ENCODE results near the gene MMP24. TPM values are rescaled to one million over a fixed set of nuclear protein-coding genes. Genes with fewer than 3 reads are reported as not detected.

Gene MMP24
- total RNA-seq, 2 experiments from 2014 or later: not detected

GRCh38 chr20:35275741-35276251 lies 49.3 kb downstream of the MMP24 start:
- POLR2A ChIA-PET: no interaction called here
- Histone ChIP-seq H3K9me3 (ENCODE audit: low read length) (no peaks in the 10 kb centered on the region), H3K27ac (ENCODE audit: low read depth, low read length, poor library complexity, severe bottlenecking) (no peak overlapping the region)

GRCh38 chr20:35276408-35276807 lies 49.9 kb downstream of the MMP24 start:
- H3K9me3 ChIP-seq (ENCODE audit: low read length): no peaks in the 10 kb centered on the region
- ChIA-PET CTCF (ENCODE audit: unreplicated experiment) (no interaction called here), POLR2A (interaction anchor here (0.5 to 0.7 kb wide), 2 partner anchors 336 to 761 kb away, joined by 3 to 4 read pairs; partner anchors contain the start of gene DYNLRB1)
- H3K36me3 ChIP-seq (ENCODE audit: insufficient read depth, low read length): peaks cover 45% of the 10 kb centered on the region
- peak overlapping the region; percentile 77 for H3K4me3 ChIP-seq (ENCODE audit: low read depth, low read length, poor library complexity, severe bottlenecking)
- H4K20me1 ChIP-seq (ENCODE audit: insufficient read depth, low read length): no peaks in the 10 kb centered on the region
- peak overlapping the region; percentile 99 for H3K4me2 ChIP-seq (ENCODE audit: low read length)
- H3K79me2 ChIP-seq (ENCODE audit: insufficient read depth, low read depth, low read length): peaks cover 9% of the 10 kb centered on the region; the same call in 1 of the 2 replicates
- intact Hi-C loops (cut with micrococcal nuclease; ENCODE audit: unreplicated experiment): loop anchor here (10.0 kb wide), 1 partner anchor 402 kb away; the partner anchor contains the start of genes ACSS2 and GGT7
- H3K9me2 ChIP-seq (ENCODE audit: insufficient read depth, low read length): no peaks in the 10 kb centered on the region
- no peak for TF ChIP-seq CTCF (conservative IDR thresholded peaks at IDR 0.05; ENCODE audit: low read length)
- no peak for TF ChIP-seq EZH2phosphoT487 (IDR thresholded peaks at IDR 0.05; ENCODE audit: borderline replicate concordance, low read depth, low read length)
- H3K4me1 ChIP-seq (ENCODE audit: insufficient read depth, low read length, poor library complexity, severe bottlenecking): peaks cover 16% of the 10 kb centered on the region
- H3K27ac ChIP-seq (ENCODE audit: low read depth, low read length, poor library complexity, severe bottlenecking): peak overlapping the region; percentile 72
- BruUV-seq (replicated peaks): no TSS peak
- H2AFZ ChIP-seq (ENCODE audit: low read length): no peak overlapping the region
- no peak for DNase-seq (ENCODE audit: low spot score)

More at GRCh38 chr20:35275741-35276251, 49.3 kb downstream of the MMP24 start:
- no peak for DNase-seq (ENCODE audit: low spot score)
- Histone ChIP-seq H2AFZ (ENCODE audit: low read length) (no peak overlapping the region), H3K79me2 (ENCODE audit: insufficient read depth, low read depth, low read length) (peaks cover 9% of the 10 kb centered on the region; the same call in 1 of the 2 replicates), H3K36me3 (ENCODE audit: insufficient read depth, low read length) (peaks cover 40% of the 10 kb centered on the region), H3K4me2 (ENCODE audit: low read length) (no peak overlapping the region), H3K4me3 (ENCODE audit: low read depth, low read length, poor library complexity, severe bottlenecking) (no peak overlapping the region), H3K9me2 (ENCODE audit: insufficient read depth, low read length) (no peaks in the 10 kb centered on the region), H4K20me1 (ENCODE audit: insufficient read depth, low read length) (no peaks in the 10 kb centered on the region), H3K4me1 (ENCODE audit: insufficient read depth, low read length, poor library complexity, severe bottlenecking) (peaks cover 16% of the 10 kb centered on the region)
- BruUV-seq (replicated peaks): no TSS peak
- CTCF ChIA-PET (ENCODE audit: unreplicated experiment): no interaction called here
- TF ChIP-seq CTCF (conservative IDR thresholded peaks at IDR 0.05; ENCODE audit: low read length): no peak
- no peak for TF ChIP-seq EZH2phosphoT487 (IDR thresholded peaks at IDR 0.05; ENCODE audit: borderline replicate concordance, low read depth, low read length)
- intact Hi-C loops (cut with micrococcal nuclease; ENCODE audit: unreplicated experiment): loop anchor here (10.0 kb wide), 1 partner anchor 401 kb away; the partner anchor contains the start of genes ACSS2 and GGT7

GRCh38 chr20:35277127-35277526 lies 50.6 kb downstream of the MMP24 start:
- Histone ChIP-seq H4K20me1 (ENCODE audit: insufficient read depth, low read length) (no peaks in the 10 kb centered on the region), H3K27ac (ENCODE audit: low read depth, low read length, poor library complexity, severe bottlenecking) (peak overlapping the region; percentile 72), H3K4me2 (ENCODE audit: low read length) (peak overlapping the region; percentile 99), H3K4me1 (ENCODE audit: insufficient read depth, low read length, poor library complexity, severe bottlenecking) (peaks cover 16% of the 10 kb centered on the region), H2AFZ (ENCODE audit: low read length) (peak overlapping the region; percentile 34; the same call in 1 of the 2 replicates), H3K79me2 (ENCODE audit: insufficient read depth, low read depth, low read length) (peaks cover 14% of the 10 kb centered on the region; the same call in 1 of the 2 replicates), H3K9me3 (ENCODE audit: low read length) (no peaks in the 10 kb centered on the region), H3K36me3 (ENCODE audit: insufficient read depth, low read length) (peaks cover 52% of the 10 kb centered on the region), H3K4me3 (ENCODE audit: low read depth, low read length, poor library complexity, severe bottlenecking) (peak overlapping the region; percentile 77), H3K9me2 (ENCODE audit: insufficient read depth, low read length) (no peaks in the 10 kb centered on the region)
- POLR2A ChIA-PET: interaction anchor here (0.6 to 1.2 kb wide), 2 partner anchors 180 to 326 kb away, joined by 3 read pairs; no protein-coding TSS in a partner anchor
- TF ChIP-seq CTCF (conservative IDR thresholded peaks at IDR 0.05; ENCODE audit: low read length) (no peak), EZH2phosphoT487 (IDR thresholded peaks at IDR 0.05; ENCODE audit: borderline replicate concordance, low read depth, low read length) (no peak)
- BruUV-seq (replicated peaks): TSS peak; percentile 36
- intact Hi-C loops (cut with micrococcal nuclease; ENCODE audit: unreplicated experiment): loop anchor here (10.0 kb wide), 1 partner anchor 402 kb away; the partner anchor contains the start of genes ACSS2 and GGT7
- CTCF ChIA-PET (ENCODE audit: unreplicated experiment): interaction anchor here (0.5 kb wide), 1 partner anchor 465 kb away, joined by 5 read pairs; no protein-coding TSS in a partner anchor
- DNase-seq (ENCODE audit: low spot score): no peak
